Measurements from ENCODE around the gene REEP3. TPM values are rescaled to one million over a fixed set of nuclear protein-coding genes. Genes with fewer than 3 reads are reported as not detected.

The REEP3 gene
- total and polyA plus RNA-seq, 2 of the 8 experiments (the other 6 are each of a cell fraction or from before 2014, with no cell fraction given) = 5.8 to 31.5 TPM

DNA sequence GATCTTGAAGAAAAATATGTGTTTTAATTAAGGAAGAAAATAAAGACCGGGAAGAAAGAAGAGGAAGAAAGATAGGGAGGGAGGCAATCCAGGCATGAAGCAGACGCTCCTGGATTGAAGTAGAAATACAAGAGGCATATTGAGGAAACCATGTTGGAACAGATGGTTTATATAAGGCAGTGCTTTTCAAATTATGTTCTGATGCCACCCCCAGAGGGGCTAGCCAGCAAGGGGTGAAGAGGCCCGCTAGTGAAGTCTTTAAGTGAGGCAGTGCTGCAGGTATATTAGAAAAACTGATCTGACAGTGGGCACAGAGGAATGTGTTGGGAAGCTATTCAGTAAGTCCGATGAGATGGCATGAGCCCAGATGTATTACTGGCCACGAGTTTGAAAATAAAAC, 40.1 kb downstream of the REEP3 start:
- H3K36me3 ChIP-seq (ENCODE audit: control insufficient read depth in 2 of 4, insufficient read depth in 4 of 4, low read length in 3 of 4) = no peaks in the 10 kb centered on the region
- peaks cover 0 to 51% of the 10 kb centered on the region in 2 experiments; a peak in 2 of 4 replicates for H3K79me2 ChIP-seq (ENCODE audit: control insufficient read depth in 1 of 2, insufficient read depth in 2 of 2, low read length in 2 of 2)
- no peak overlapping the region for H3K14ac ChIP-seq (ENCODE audit: insufficient read length)
- H2AK5ac ChIP-seq (ENCODE audit: low read depth, low read length) = no peak overlapping the region
- CTCF ChIA-PET (ENCODE audit: partially characterized antibody) = interaction anchor here (0.6 to 1.0 kb wide), 3 partner anchors 15 to 106 kb away, joined by 3 to 4 read pairs (median 4); no protein-coding TSS in a partner anchor
- no peak overlapping the region for H4K91ac ChIP-seq (replicated peaks; ENCODE audit: insufficient read length, low read length)
- H2BK12ac ChIP-seq (ENCODE audit: low read depth, low read length) = no peak overlapping the region
- no peak overlapping the region for H3K23ac ChIP-seq (ENCODE audit: insufficient read length)
- H4K20me1 ChIP-seq (replicated peaks in 1 of 2; ENCODE audit: control insufficient read depth in 1 of 2, insufficient read depth in 2 of 2, low read length in 2 of 2) = no peaks in the 10 kb centered on the region
- no peak overlapping the region for H3K4me2 ChIP-seq (ENCODE audit: insufficient read depth in 1 of 2, low read depth in 2 of 2, low read length in 2 of 2)
- DNase-seq (ENCODE audit: low read depth in 1 of 2, low spot score in 2 of 2) (no peak), FAIRE-seq (no peak)
- no peak overlapping the region for H2BK15ac ChIP-seq (ENCODE audit: low read length)
- peaks cover 4% of the 10 kb centered on the region; the same call in 1 of the 2 replicates for H3K79me1 ChIP-seq (ENCODE audit: low read depth, low read length)
- TF ChIP-seq NANOG (IDR thresholded peaks at IDR 0.05; ENCODE audit: insufficient read depth, low read depth, low read length, poor library complexity, severe bottlenecking) (no peak), RXRA (IDR thresholded peaks at IDR 0.05; ENCODE audit: insufficient read depth, low read depth, low read length) (no peak), NRF1 (IDR thresholded peaks at IDR 0.05; ENCODE audit: low read depth, low read length) (no peak), MAFK (IDR thresholded peaks at IDR 0.05; ENCODE audit: low read depth, low read length) (no peak), CHD2 (IDR thresholded peaks at IDR 0.05; ENCODE audit: low read length) (no peak), SRF (IDR thresholded peaks at IDR 0.05; ENCODE audit: low read depth, low read length) (no peak)
- TF ChIP-seq, protein P1, sequence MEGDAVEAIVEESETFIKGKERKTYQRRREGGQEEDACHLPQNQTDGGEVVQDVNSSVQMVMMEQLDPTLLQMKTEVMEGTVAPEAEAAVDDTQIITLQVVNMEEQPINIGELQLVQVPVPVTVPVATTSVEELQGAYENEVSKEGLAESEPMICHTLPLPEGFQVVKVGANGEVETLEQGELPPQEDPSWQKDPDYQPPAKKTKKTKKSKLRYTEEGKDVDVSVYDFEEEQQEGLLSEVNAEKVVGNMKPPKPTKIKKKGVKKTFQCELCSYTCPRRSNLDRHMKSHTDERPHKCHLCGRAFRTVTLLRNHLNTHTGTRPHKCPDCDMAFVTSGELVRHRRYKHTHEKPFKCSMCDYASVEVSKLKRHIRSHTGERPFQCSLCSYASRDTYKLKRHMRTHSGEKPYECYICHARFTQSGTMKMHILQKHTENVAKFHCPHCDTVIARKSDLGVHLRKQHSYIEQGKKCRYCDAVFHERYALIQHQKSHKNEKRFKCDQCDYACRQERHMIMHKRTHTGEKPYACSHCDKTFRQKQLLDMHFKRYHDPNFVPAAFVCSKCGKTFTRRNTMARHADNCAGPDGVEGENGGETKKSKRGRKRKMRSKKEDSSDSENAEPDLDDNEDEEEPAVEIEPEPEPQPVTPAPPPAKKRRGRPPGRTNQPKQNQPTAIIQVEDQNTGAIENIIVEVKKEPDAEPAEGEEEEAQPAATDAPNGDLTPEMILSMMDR (IDR thresholded peaks at IDR 0.05; ENCODE audit: control extremely low read depth in 1 of 3, insufficient read depth in 1 of 3, low read depth in 1 of 3, low read length in 3 of 3) = no peak
- no peak overlapping the region for H3K4me3 ChIP-seq (ENCODE audit: extremely low read depth in 1 of 4, insufficient read depth in 2 of 4, low read depth in 3 of 4, low read length in 4 of 4)
- H2AFZ ChIP-seq (ENCODE audit: low read length) = no peak overlapping the region
- no peaks in the 10 kb centered on the region for H3K27me3 ChIP-seq (replicated peaks in 1 of 4; ENCODE audit: control insufficient read depth in 3 of 4, extremely low read depth in 1 of 4, insufficient read depth in 3 of 4, low read length in 3 of 4)
- no peak overlapping the region for H3K56ac ChIP-seq (replicated peaks; ENCODE audit: insufficient read length, low read depth, low read length)
- no peak overlapping the region for H2BK120ac ChIP-seq (replicated peaks; ENCODE audit: low read depth, low read length)
- H4K8ac ChIP-seq (ENCODE audit: extremely low read depth, insufficient read depth, low read length) = no peak overlapping the region
- POLR2A ChIA-PET (ENCODE audit: partially characterized antibody) = interaction anchor here (1.0 kb wide), 1 partner anchor 19 kb away, joined by 3 read pairs; no protein-coding TSS in a partner anchor
- H3K23me2 ChIP-seq (ENCODE audit: low read depth, low read length) = no peaks in the 10 kb centered on the region
- H3K27ac ChIP-seq (ENCODE audit: low read depth, low read length) = no peak overlapping the region
- no peak overlapping the region for H3K4ac ChIP-seq (replicated peaks; ENCODE audit: insufficient read length, low read depth, low read length)
- no peak overlapping the region for H3K18ac ChIP-seq (ENCODE audit: extremely low read depth, low read length)
- H3K9me3 ChIP-seq (ENCODE audit: insufficient read depth in 2 of 2, low read depth in 1 of 2, low read length in 1 of 2) = no peaks in the 10 kb centered on the region
- no peak overlapping the region for H2BK5ac ChIP-seq (ENCODE audit: low read depth, low read length)
- H3K9ac ChIP-seq (replicated peaks in 1 of 4; ENCODE audit: extremely low read depth in 1 of 4, low read depth in 3 of 4, low read length in 3 of 4) = no peak overlapping the region
- 86 to 100% methylated on average over 1 to 5 of the region's 5 CpGs for WGBS, 2 experiments (ENCODE audit: extremely low coverage in 1 of 2, insufficient coverage in 1 of 2, insufficient read length in 1 of 2, insufficient replicate concordance in 2 of 2, low coverage in 1 of 2, low lambda C conversion rate in 2 of 2, missing lambda C conversion rate in 1 of 2)
- H2BK20ac ChIP-seq (ENCODE audit: low read length) = no peak overlapping the region
- no peak overlapping the region for H4K5ac ChIP-seq (ENCODE audit: insufficient read length, low read depth, low read length)
- peaks cover 0 to 2% (median 0%) of the 10 kb centered on the region in 4 experiments; a peak in 1 of 7 replicates for H3K4me1 ChIP-seq (replicated peaks in 1 of 4; ENCODE audit: control insufficient read depth in 3 of 4, insufficient read depth in 4 of 4, low read length in 3 of 4)

All from H1 (cell line).